ENCODE data around the gene ADAMTS17.

The ADAMTS17 gene

DNA sequence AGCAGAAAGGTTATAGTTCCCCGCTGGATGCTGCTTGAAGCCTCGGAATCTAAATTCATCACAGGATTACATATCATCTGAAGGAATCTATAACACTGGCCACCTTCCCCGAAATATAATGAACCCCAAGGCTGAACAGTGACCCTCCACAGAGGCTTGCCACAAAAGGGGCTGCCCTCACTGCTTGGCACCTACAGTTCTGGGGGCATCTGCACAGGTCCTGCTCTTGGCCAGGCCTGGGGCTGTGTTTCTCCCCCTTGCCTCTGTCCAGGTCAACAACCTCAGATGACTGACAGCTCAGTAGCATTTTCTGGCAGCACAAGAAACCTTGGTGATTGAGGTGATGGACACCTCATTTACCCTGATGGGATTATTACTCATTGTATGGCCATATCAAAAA is 1.5 kb upstream of the ADAMTS17 start:
- H3F3A ChIP-seq (ENCODE audit: control insufficient read depth, insufficient read depth) = no peaks in the 10 kb centered on the region
- no peaks in the 10 kb centered on the region for H3K9me3 ChIP-seq (ENCODE audit: control insufficient read depth, insufficient read depth, low read length)
- no peaks in the 10 kb centered on the region for H3K27me3 ChIP-seq (ENCODE audit: control insufficient read depth, low read length)
- no peaks in the 10 kb centered on the region for H3K79me2 ChIP-seq (ENCODE audit: control insufficient read depth, low read length)
- H3K27ac ChIP-seq (ENCODE audit: low read depth, low read length) = no peak overlapping the region
- H3K4me2 ChIP-seq (ENCODE audit: low read length) = no peak overlapping the region
- H4K20me1 ChIP-seq (ENCODE audit: control insufficient read depth, insufficient read depth, low read depth, low read length) = no peaks in the 10 kb centered on the region
- no peak overlapping the region for H3K4me3 ChIP-seq (ENCODE audit: low read length)
- TF ChIP-seq, protein P1, sequence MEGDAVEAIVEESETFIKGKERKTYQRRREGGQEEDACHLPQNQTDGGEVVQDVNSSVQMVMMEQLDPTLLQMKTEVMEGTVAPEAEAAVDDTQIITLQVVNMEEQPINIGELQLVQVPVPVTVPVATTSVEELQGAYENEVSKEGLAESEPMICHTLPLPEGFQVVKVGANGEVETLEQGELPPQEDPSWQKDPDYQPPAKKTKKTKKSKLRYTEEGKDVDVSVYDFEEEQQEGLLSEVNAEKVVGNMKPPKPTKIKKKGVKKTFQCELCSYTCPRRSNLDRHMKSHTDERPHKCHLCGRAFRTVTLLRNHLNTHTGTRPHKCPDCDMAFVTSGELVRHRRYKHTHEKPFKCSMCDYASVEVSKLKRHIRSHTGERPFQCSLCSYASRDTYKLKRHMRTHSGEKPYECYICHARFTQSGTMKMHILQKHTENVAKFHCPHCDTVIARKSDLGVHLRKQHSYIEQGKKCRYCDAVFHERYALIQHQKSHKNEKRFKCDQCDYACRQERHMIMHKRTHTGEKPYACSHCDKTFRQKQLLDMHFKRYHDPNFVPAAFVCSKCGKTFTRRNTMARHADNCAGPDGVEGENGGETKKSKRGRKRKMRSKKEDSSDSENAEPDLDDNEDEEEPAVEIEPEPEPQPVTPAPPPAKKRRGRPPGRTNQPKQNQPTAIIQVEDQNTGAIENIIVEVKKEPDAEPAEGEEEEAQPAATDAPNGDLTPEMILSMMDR (IDR thresholded peaks at IDR 0.05; ENCODE audit: low read depth, low read length, poor library complexity, severe bottlenecking) = no peak
- TF ChIP-seq EZH2phosphoT487 (IDR thresholded peaks at IDR 0.05; ENCODE audit: borderline replicate concordance, low read length) = no peak
- H3K4me1 ChIP-seq (ENCODE audit: control insufficient read depth, low read length) = no peaks in the 10 kb centered on the region
- no peaks in the 10 kb centered on the region for H3K9me2 ChIP-seq (replicated peaks; ENCODE audit: control insufficient read depth, low read length)
- H3K36me3 ChIP-seq (ENCODE audit: control insufficient read depth, low read length) = no peaks in the 10 kb centered on the region

DNA sequence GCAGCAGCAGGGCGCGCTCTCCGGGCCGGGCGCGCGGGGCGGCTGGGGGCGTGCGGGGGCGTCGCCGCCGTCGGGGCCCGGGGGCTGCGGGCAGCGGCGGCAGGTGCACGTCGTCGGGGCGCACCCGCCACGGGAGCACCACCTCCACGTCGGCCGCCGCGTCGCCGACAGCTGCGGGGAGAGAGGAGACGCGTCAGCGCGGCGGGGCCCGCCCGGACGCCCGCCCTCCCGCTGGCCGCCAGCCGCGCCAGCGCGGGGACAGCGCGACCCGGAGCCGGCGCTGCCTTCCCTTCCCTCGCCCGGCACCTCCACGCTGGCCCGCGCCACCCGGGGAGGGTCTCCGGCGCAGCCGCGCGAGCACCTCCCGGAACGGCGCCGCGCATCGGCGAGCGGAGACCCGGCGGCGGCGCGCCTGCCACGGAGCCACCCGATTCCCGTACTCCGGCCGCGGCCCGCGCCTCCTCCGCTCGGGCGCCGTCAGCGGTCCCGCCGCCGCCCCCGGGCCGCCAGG is 481 bp downstream of the ADAMTS17 start:
- no peaks in the 10 kb centered on the region for H3K9me2 ChIP-seq (replicated peaks; ENCODE audit: control insufficient read depth, low read length)

DNA sequence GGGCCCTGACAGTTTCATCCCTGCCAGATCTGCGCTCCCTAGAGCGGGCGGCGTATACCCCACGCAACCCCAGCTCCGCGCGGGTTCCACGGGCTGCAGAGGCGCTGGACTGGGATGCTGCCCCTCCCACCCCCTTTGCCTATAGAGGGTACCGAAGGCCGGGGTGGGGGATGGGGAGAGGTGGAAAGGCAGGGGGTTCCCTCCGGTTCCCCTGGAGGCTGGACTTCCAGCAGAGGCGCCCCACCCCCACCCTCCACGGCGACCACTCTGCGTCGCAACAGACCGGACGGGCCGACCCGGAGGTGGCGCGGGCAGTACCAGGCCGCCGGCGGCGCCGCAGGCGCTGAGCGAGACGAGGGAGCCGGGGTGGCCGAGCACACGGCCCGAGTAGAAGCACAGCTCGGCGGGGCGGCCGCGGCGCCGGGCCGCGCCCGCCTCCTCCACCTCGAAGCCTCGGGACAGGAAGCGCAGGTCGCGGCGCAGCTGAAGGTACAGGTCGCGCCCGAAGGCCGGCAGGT is 995 bp downstream of the ADAMTS17 start:
- Histone ChIP-seq H3K36me3 (ENCODE audit: control insufficient read depth, low read length) (no peaks in the 10 kb centered on the region), H3K27me3 (ENCODE audit: control insufficient read depth, low read length) (no peaks in the 10 kb centered on the region), H3K4me1 (ENCODE audit: control insufficient read depth, low read length) (no peaks in the 10 kb centered on the region), H3F3A (ENCODE audit: control insufficient read depth, insufficient read depth) (no peaks in the 10 kb centered on the region), H3K79me2 (ENCODE audit: control insufficient read depth, low read length) (no peaks in the 10 kb centered on the region), H4K20me1 (ENCODE audit: control insufficient read depth, insufficient read depth, low read depth, low read length) (no peaks in the 10 kb centered on the region), H3K27ac (ENCODE audit: low read depth, low read length) (no peak overlapping the region), H3K4me3 (ENCODE audit: low read length) (no peak overlapping the region), H3K4me2 (ENCODE audit: low read length) (no peak overlapping the region), H3K9me2 (replicated peaks; ENCODE audit: control insufficient read depth, low read length) (no peaks in the 10 kb centered on the region), H3K9me3 (ENCODE audit: control insufficient read depth, insufficient read depth, low read length) (no peaks in the 10 kb centered on the region)
- TF ChIP-seq, protein P1 (IDR thresholded peaks at IDR 0.05; ENCODE audit: low read depth, low read length, poor library complexity, severe bottlenecking) = no peak
- TF ChIP-seq EZH2phosphoT487 (IDR thresholded peaks at IDR 0.05; ENCODE audit: borderline replicate concordance, low read length) = no peak

More for the DNA sequence above, 481 bp downstream of the ADAMTS17 start:
- no peaks in the 10 kb centered on the region for H3K27me3 ChIP-seq (ENCODE audit: control insufficient read depth, low read length)
- H3F3A ChIP-seq (ENCODE audit: control insufficient read depth, insufficient read depth) = no peaks in the 10 kb centered on the region
- H3K4me3 ChIP-seq (ENCODE audit: low read length) = no peak overlapping the region
- no peak overlapping the region for H3K27ac ChIP-seq (ENCODE audit: low read depth, low read length)
- no peaks in the 10 kb centered on the region for H3K9me3 ChIP-seq (ENCODE audit: control insufficient read depth, insufficient read depth, low read length)
- no peaks in the 10 kb centered on the region for H3K79me2 ChIP-seq (ENCODE audit: control insufficient read depth, low read length)
- H4K20me1 ChIP-seq (ENCODE audit: control insufficient read depth, insufficient read depth, low read depth, low read length) = no peaks in the 10 kb centered on the region
- H3K4me1 ChIP-seq (ENCODE audit: control insufficient read depth, low read length) = no peaks in the 10 kb centered on the region
- TF ChIP-seq, protein P1 (IDR thresholded peaks at IDR 0.05; ENCODE audit: low read depth, low read length, poor library complexity, severe bottlenecking) = no peak
- TF ChIP-seq EZH2phosphoT487 (IDR thresholded peaks at IDR 0.05; ENCODE audit: borderline replicate concordance, low read length) = no peak
- no peak overlapping the region for H3K4me2 ChIP-seq (ENCODE audit: low read length)
- H3K36me3 ChIP-seq (ENCODE audit: control insufficient read depth, low read length) = no peaks in the 10 kb centered on the region

All from DOHH2 (cell line).